Activated T-cell treated with anti-CD3 and anti-CD28 coated beads for 1 hour (primary cell): Measurements from ENCODE around the gene SPINT3.
"Not testable (repeated sequence)": the region's sequence is repeated elsewhere in the genome, so short reads cannot be mapped to it uniquely, and the experiment has no call there.

ENCODE experiments used
- DNase-seq: peaks from one replicate; pipeline ENCODE4 v3.0.0-alpha.2; 2020; ENCODE audit warnings: low read depth

The SPINT3 gene

DNA sequence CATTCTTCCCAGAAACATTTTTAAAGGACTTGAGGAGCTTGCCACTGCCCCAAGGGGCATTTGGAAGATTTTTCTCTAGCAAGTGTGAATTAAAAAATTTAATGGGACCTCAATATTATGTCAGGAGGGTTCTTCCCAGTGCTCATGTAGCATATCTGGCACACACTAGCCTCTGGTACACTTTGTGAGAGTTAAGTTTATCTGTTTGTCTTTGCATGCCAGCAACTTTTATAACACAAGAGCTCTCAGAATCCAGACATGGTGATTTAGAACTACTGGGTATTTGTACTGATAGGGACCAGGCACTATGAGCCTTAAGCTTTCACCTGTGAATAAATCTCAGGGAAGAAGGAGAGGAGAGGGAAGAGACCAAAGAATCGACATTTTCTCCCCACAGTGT, 12.9 kb downstream of the SPINT3 start:
- no peak for DNase-seq

GRCh38 chr20:45501600-45501999, 13.8 kb downstream of the SPINT3 start:
- DNase-seq = no peak

GRCh38 chr20:45500022-45500421, 15.4 kb downstream of the SPINT3 start:
- no peak for DNase-seq

- no peak for DNase-seq
These were observed 17.4 kb downstream of the SPINT3 start for GRCh38 chr20:45497971-45498494.

- DNase-seq = no peak
These were observed 19.3 kb downstream of the SPINT3 start for GRCh38 chr20:45496166-45496565.

DNA sequence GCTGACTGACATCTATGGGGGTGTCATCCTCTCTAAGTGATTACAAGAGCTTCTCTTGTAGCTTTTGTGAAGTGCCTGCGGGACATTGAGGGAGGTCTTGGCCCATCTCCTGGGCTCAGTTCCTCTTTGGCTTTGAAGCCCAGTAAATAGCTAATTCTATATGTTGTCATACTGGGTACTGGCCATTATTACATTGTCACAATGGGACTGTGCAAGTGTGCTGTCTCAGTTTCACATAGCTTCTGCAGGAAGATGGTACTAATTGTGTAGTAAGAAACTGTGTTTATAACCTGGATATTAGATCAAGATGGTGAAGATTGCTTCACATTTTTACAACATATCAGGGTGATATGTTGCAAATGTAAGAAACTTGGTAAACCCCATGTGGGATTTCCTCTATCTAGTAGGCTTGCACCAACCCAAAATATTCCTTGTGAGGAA, 19.9 kb downstream of the SPINT3 start:
- no peak for DNase-seq

GRCh38 chr20:45489083-45489531, 26.3 kb downstream of the SPINT3 start:
- DNase-seq = no peak

- no peak for DNase-seq
These were observed 28.2 kb downstream of the SPINT3 start for GRCh38 chr20:45487231-45487635.

- DNase-seq = no peak
These were observed 30.0 kb downstream of the SPINT3 start for GRCh38 chr20:45485388-45485787.

- no peak for DNase-seq
These were observed 30.7 kb downstream of the SPINT3 start for GRCh38 chr20:45484676-45485075.

- DNase-seq = no peak
These were observed 35.6 kb downstream of the SPINT3 start for GRCh38 chr20:45479822-45480221.

GRCh38 chr20:45477530-45478148, 37.8 kb downstream of the SPINT3 start:
- DNase-seq = not testable (repeated sequence)

GRCh38 chr20:45472286-45472685, 43.1 kb downstream of the SPINT3 start:
- not testable (repeated sequence) for DNase-seq

- DNase-seq = no peak
These were observed 44.5 kb downstream of the SPINT3 start for GRCh38 chr20:45470937-45471336.

GRCh38 chr20:45470262-45470931, 45.0 kb downstream of the SPINT3 start:
- DNase-seq = no peak

DNA sequence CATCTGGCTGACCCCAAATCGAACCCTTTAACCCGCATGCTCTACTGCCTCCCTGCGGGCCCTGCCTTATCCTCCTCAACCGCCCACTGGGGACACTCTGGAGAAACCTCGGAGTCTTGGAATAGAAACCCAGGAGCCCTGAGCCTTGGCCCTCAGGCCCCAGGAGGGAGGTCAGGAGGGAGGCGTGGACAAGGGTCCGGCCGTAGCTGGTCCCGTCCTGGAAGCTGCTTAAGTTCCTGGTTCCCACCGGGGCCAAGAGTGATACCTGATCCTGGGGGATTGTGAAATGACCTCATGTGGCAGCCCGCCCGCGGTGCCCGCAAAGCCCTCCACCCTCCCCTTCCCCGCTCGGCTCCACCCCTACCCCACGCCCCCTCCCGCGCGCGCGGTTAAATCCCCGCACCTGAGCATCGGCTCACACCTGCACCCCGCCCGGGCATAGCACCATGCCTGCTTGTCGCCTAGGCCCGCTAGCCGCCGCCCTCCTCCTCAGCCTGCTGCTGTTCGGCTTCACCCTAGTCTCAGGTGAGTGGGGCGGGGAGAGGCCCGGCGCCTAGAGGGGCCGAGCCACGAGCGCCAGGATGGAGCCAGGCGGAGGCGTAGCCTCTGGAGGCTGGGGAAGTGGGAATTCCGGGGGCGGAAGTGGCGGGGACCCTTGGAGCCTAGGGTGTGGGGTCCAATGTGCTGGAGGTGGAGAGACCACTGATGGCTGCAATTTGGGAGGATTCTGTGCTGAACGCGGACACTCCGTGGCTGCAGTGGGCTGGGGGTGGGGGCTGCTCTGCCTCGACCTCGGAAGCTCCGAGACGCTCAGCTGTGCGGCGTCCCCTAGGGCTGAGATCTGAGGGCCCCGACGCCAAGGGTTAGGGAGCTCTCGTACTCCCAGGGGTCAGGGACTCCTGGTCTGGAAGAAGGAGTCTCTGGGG, 45.8 kb downstream of the SPINT3 start, which contains the start of gene WFDC2:
Gene WFDC2 (plus strand): TSS at position 418 of the 926 bp plus-strand sequence. CDS start 29 bp downstream, at position 447.
- DNase-seq = no peak

DNA sequence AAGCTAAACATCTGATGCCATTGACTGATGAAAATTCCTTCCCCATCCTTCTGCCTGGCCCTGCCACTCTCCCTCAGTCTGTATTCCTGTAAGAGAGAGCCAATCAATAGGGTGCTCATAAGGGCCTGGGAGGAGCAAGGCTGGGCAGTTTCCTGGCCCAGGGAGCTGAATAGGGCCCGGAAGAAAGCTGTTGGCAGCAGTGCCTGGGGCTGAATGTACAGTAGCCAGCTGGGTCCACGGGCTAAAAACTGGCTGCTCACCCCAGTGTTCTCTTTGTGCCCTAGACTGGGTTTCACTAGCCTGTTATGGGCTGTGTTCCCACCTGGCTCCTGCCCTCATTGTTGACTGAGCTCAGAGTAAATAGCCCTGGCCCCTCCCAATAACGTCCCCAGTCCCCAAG, 47.6 kb downstream of the SPINT3 start:
- no peak for DNase-seq

DNA sequence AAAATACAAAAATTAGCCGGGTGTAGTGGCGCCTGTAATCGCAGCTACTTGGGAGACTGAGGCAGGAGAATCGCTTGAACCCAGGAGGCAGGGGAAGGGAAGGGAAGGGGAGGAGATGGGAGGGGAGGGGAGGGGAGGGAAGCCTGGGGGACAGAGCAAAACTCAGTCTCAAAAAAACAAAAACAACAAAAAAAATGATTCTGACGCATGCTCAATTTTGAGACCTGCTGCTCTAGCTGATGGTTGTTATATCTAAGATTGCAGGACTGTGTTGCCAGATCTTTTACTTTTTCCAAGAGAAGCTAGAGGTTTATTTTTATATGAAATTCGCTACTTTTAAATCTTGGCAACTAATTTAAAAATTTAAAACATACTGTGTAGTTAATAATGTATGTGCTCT, 48.2 kb downstream of the SPINT3 start:
- DNase-seq = no peak

DNA sequence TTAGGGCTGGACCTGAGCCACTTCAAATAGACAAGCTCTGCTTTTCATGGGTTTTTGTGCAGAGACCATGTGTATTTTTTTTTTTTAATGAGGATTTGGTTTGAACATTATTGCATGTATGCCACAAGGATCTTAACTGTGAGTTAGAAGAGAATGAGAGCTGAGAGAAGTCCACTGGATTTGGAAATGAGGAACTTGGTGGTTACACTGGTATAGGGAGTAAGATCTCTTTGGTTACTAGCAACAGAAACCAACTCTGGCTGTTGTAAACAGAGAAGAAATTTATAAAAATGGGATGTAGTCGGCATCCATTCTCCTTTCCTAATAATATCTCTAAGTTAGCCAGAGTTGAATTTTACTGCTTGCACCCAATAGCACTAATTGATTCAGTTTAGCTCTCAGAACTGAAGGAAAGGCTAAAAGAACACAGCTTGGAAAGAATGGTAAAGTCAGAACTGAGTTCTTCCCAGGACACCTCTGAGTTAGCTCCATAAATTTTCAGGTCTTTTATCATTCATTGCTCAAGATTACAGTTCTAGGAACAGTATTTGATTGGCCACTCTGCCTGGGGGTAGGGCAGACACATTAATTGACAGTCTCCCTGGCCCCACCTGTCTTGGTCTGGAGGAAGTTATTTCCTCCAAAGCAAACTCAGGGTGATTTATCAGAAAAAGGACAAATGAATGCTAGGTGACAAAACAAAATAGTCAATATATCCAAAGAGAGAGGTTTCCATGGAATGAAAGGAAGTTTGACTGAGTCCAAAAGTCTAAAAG, 49.7 kb downstream of the SPINT3 start:
- DNase-seq = no peak

GRCh38 chr20:45463709-45464108, 51.7 kb downstream of the SPINT3 start:
- DNase-seq = no peak

GRCh38 chr20:45462711-45463509, 52.5 kb downstream of the SPINT3 start:
- no peak for DNase-seq
